Astrocyte (in vitro differentiated cells and primary cell): ENCODE data around the gene GDPD1.

Experiments used
- CTCF ChIP-seq: IDR thresholded peaks from 2 replicates; pipeline ENCODE4 v1.5.1; 2011; ENCODE audit warnings: low read depth, mild to moderate bottlenecking, inconsistent platforms, low read length, moderate library complexity; ENCODE audit not compliant: insufficient read depth
- EZH2 ChIP-seq: IDR thresholded peaks from 2 replicates; pipeline ENCODE4 v1.6.1; 2012; ENCODE audit warnings: mild to moderate bottlenecking, low read length, inconsistent platforms; ENCODE audit not compliant: insufficient read depth

DNA sequence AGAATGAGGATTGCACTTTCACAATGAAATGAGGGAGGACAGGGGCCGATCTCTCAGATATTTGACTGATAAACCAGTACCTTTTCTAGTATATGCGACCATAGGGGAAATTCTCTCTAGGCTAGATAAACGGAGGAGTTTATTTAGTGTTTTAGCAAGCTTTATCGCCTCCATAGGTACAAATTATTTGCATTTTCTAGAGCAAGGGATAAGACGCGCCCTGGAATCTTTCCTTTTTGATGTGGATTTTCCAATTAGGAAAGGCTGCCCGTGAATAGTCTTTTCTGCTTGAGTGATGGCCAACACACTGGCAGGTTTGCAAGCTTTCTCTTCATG lies 351 bp upstream of the GDPD1 start:
- TF ChIP-seq CTCF (no peak), EZH2 (no peak)
